SH-SY5Y (cell line): ENCODE data around the gene ZNF512.

Experiments used
- GATA2 ChIP-seq: IDR thresholded peaks from 2 replicates; pipeline ENCODE4 v1.6.1; 2011; ENCODE audit warnings: mild to moderate bottlenecking, low read depth, low read length
- GATA3 ChIP-seq: IDR thresholded peaks from 2 replicates; pipeline ENCODE4 v1.6.1; 2011; ENCODE audit warnings: low read depth, mild to moderate bottlenecking, low read length, moderate library complexity

DNA sequence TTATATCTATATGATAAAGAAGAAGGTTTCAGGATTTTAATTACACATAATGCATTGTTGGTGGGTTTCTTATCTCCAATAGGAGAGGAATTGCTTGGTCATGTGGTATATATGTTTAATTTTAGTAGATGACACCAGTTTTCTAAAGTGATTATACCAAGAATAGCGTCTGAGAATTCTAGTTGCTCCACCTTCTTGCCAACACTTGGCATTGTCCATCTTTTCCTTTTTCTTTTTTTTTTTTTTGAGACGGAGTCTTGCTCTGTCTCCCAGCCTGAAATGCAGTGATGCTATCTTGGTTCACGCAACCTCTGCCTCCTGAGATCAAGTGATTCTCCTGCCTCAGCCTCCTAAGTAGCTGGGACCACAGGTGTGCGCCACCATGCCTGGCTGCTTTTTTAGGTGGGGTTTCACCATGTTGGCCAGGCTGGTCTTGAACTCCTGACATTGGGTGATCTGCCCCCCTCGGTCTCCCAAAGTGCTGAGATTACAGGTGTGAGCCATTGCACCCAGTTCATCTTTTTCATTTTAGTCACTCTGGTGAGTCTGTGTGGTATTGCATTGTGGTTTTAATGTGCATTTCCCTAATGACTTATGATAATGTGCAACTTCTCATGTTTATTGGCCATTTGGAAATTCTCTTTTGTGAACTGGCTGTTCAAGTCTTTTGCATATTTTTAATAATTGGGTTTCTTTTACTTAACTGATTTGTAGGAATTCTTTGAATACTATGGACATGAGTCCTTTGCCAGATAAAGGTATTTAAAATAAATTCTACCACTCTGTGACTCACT lies 37.3 kb upstream of the ZNF512 start:
- TF ChIP-seq GATA3 (no peak), GATA2 (no peak)
